ENCODE data around the gene PITPNM1. TPM values are rescaled to one million over a fixed set of nuclear protein-coding genes. Genes with fewer than 3 reads are reported as not detected.
A peak's percentile ranks its signal among the peaks of the same experiment; 100 is the strongest.
"Not testable (repeated sequence)": the region's sequence is repeated elsewhere in the genome, so short reads cannot be mapped to it uniquely, and the experiment has no call there.

PITPNM1 gene
- total and polyA plus RNA-seq, 2 donors, result 21.6 to 57.2 TPM

GRCh38 chr11:67466962-67467771 lies 38.0 kb downstream of the PITPNM1 start:
- Histone ChIP-seq H3K4me3 (ENCODE audit: low read length in 2 of 2) (no peak overlapping the region), H3K36me3 (ENCODE audit: control insufficient read depth in 2 of 2, insufficient read depth in 2 of 2, low read length in 1 of 2) (peaks cover 6 to 7% of the 10 kb centered on the region in 2 donors), H3K27me3 (ENCODE audit: control insufficient read depth in 2 of 2, insufficient read depth in 1 of 2, low read length in 1 of 2) (no peaks in the 10 kb centered on the region), H3K4me1 (ENCODE audit: control insufficient read depth in 2 of 2, insufficient read depth in 2 of 2, low read length in 2 of 2) (peaks cover 33 to 57% of the 10 kb centered on the region in 2 donors), H3K27ac (ENCODE audit: low read depth in 1 of 2, low read length in 1 of 2) (peak overlapping the region; percentile 36 to 52), H3K9me3 (ENCODE audit: control insufficient read depth in 2 of 2, insufficient read depth in 1 of 2, low read length in 1 of 2) (peaks cover 0 to 7% of the 10 kb centered on the region in 2 donors)
- 94% methylated on average over 11 of the region's 11 CpGs for WGBS
- DNase-seq (ENCODE audit: low read depth in 6 of 9, low spot score in 9 of 9), result no peak

DNA sequence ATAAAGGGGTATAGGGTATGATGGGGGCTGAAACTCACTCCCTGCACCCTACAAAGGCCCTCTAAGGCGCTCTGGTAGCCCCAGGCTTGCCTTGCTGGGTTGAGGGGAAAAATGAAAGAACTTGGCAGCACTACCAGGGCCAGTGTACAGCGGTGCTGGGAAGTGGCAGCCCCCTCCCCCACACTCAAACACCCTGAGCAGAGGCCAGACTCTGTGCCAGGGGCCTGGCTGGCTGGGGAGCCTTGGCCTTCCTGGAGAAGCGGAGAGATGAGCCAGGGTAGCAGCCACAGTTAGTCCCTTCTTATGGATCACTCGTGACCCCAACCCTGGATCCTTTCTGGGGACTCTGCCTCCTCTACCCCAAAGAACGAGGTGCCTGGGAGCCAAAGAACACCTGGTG lies 38.8 kb downstream of the PITPNM1 start:
- Histone ChIP-seq H3K9me3 (ENCODE audit: control insufficient read depth in 2 of 2, insufficient read depth in 1 of 2, low read length in 1 of 2) (peaks cover 0 to 7% of the 10 kb centered on the region in 2 donors), H3K4me3 (ENCODE audit: low read length in 2 of 2) (no peak overlapping the region), H3K27me3 (ENCODE audit: control insufficient read depth in 2 of 2, insufficient read depth in 1 of 2, low read length in 1 of 2) (no peaks in the 10 kb centered on the region), H3K27ac (ENCODE audit: low read depth in 1 of 2, low read length in 1 of 2) (peak overlapping the region; percentile 36 to 52), H3K4me1 (ENCODE audit: control insufficient read depth in 2 of 2, insufficient read depth in 2 of 2, low read length in 2 of 2) (peaks cover 33 to 57% of the 10 kb centered on the region in 2 donors), H3K36me3 (ENCODE audit: control insufficient read depth in 2 of 2, insufficient read depth in 2 of 2, low read length in 1 of 2) (peaks cover 6 to 7% of the 10 kb centered on the region in 2 donors)
- 96% methylated on average over 5 of the region's 5 CpGs for WGBS
- DNase-seq (ENCODE audit: low read depth in 6 of 9, low spot score in 9 of 9), result no peak

GRCh38 chr11:67465530-67465929 lies 39.6 kb downstream of the PITPNM1 start:
- H3K9me3 ChIP-seq (ENCODE audit: control insufficient read depth in 2 of 2, insufficient read depth in 1 of 2, low read length in 1 of 2); DNase-seq (ENCODE audit: low read depth in 6 of 9, low spot score in 9 of 9); H3K27me3 ChIP-seq (ENCODE audit: control insufficient read depth in 2 of 2, insufficient read depth in 1 of 2, low read length in 1 of 2); H3K36me3 ChIP-seq (ENCODE audit: control insufficient read depth in 2 of 2, insufficient read depth in 2 of 2, low read length in 1 of 2): not testable (repeated sequence)
- Histone ChIP-seq H3K4me1 (ENCODE audit: control insufficient read depth in 2 of 2, insufficient read depth in 2 of 2, low read length in 2 of 2) (peaks cover 33 to 57% of the 10 kb centered on the region in 2 donors), H3K27ac (ENCODE audit: low read depth in 1 of 2, low read length in 1 of 2) (peak overlapping the region; percentile 95 to 99), H3K4me3 (ENCODE audit: low read length in 2 of 2) (peak overlapping the region; percentile 90 to 95)
- 96% methylated on average over 2 of the region's 2 CpGs for WGBS

DNA sequence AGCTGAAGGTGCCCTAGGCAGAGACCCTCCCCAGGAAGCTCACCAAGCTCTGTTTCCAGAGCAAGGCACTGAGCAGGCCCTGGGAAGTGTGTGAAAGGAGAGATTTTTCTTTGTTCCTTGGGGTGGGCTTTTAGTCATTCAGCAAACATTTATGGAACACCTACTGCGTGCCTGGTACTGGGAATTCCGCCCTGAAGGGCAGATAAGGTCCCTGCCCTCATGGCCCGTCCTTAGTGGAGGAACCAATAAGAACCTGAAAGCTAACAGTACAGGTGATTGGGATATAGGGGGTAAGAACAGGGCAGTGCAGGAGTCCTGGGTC lies 40.0 kb downstream of the PITPNM1 start:
- DNase-seq (ENCODE audit: low read depth in 6 of 9, low spot score in 9 of 9), result no peak

DNA sequence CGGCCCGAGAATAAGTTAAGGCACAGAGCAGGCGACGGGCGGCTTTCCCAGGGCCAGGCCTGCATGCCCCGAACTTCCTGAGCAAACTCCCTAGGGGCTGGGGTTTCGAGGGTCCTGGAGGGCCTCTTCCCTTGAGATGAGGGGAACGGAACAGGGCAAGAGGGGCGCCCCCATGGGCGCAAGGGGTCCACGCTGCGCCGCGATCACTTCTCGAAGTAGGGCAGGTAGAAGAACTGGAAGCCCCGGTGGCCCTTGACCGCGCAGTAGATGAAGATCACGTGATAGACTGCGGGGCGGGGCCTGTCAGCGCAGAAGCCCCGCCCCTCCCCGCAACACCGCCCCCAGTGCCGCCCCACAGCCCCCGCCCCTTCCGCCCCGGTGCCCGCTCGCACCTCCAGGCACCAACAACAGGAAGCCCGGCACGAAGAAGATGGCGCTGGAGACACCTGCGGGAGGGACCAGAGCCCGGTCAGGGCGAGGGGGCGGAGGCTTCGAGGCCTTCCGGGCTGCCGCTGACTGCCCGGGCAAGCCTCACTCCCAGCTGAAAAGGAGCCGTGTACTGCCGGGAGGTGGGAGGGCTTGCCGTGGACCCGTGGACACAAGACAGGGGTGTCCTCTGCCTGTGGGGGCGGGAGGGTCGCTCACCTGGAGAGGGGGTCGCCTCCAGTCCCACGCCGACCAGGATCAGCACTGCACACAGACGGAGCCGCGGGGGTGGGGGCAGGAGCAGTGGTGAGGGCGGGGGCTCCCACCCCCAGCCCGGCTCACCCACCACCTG lies 40.6 kb downstream of the PITPNM1 start:
- peak overlapping the region; percentile 90 to 95 for H3K4me3 ChIP-seq (ENCODE audit: low read length in 2 of 2)
- WGBS, result 12% methylated on average over 56 of the region's 56 CpGs
- DNase-seq (ENCODE audit: low read depth in 6 of 9, low spot score in 9 of 9), result peak in 8 of 9 donors; percentile 74 to 93 (median 84)
- peaks cover 6 to 7% of the 10 kb centered on the region in 2 donors for H3K36me3 ChIP-seq (ENCODE audit: control insufficient read depth in 2 of 2, insufficient read depth in 2 of 2, low read length in 1 of 2)
- H3K27me3 ChIP-seq (ENCODE audit: control insufficient read depth in 2 of 2, insufficient read depth in 1 of 2, low read length in 1 of 2), result no peaks in the 10 kb centered on the region
- peaks cover 0 to 7% of the 10 kb centered on the region in 2 donors for H3K9me3 ChIP-seq (ENCODE audit: control insufficient read depth in 2 of 2, insufficient read depth in 1 of 2, low read length in 1 of 2)
- H3K4me1 ChIP-seq (ENCODE audit: control insufficient read depth in 2 of 2, insufficient read depth in 2 of 2, low read length in 2 of 2), result peaks cover 33 to 53% of the 10 kb centered on the region in 2 donors
- peak overlapping the region; percentile 95 to 99 for H3K27ac ChIP-seq (ENCODE audit: low read depth in 1 of 2, low read length in 1 of 2)

More for the DNA sequence above, 40.0 kb downstream of the PITPNM1 start:
- peaks cover 33 to 57% of the 10 kb centered on the region in 2 donors for H3K4me1 ChIP-seq (ENCODE audit: control insufficient read depth in 2 of 2, insufficient read depth in 2 of 2, low read length in 2 of 2)
- peak overlapping the region; percentile 95 to 99 for H3K27ac ChIP-seq (ENCODE audit: low read depth in 1 of 2, low read length in 1 of 2)
- 90% methylated on average over 3 of the region's 3 CpGs for WGBS
- peaks cover 6 to 7% of the 10 kb centered on the region in 2 donors for H3K36me3 ChIP-seq (ENCODE audit: control insufficient read depth in 2 of 2, insufficient read depth in 2 of 2, low read length in 1 of 2)
- H3K4me3 ChIP-seq (ENCODE audit: low read length in 2 of 2), result peak overlapping the region; percentile 90 to 95
- H3K27me3 ChIP-seq (ENCODE audit: control insufficient read depth in 2 of 2, insufficient read depth in 1 of 2, low read length in 1 of 2), result no peaks in the 10 kb centered on the region
- H3K9me3 ChIP-seq (ENCODE audit: control insufficient read depth in 2 of 2, insufficient read depth in 1 of 2, low read length in 1 of 2), result peaks cover 0 to 7% of the 10 kb centered on the region in 2 donors

GRCh38 chr11:67463680-67464410 lies 41.3 kb downstream of the PITPNM1 start:
- Histone ChIP-seq H3K27ac (ENCODE audit: low read depth in 1 of 2, low read length in 1 of 2) (peak overlapping the region; percentile 71 to 89), H3K9me3 (ENCODE audit: control insufficient read depth in 2 of 2, insufficient read depth in 1 of 2, low read length in 1 of 2) (peaks cover 0 to 7% of the 10 kb centered on the region in 2 donors), H3K36me3 (ENCODE audit: control insufficient read depth in 2 of 2, insufficient read depth in 2 of 2, low read length in 1 of 2) (peaks cover 6 to 7% of the 10 kb centered on the region in 2 donors), H3K27me3 (ENCODE audit: control insufficient read depth in 2 of 2, insufficient read depth in 1 of 2, low read length in 1 of 2) (no peaks in the 10 kb centered on the region), H3K4me3 (ENCODE audit: low read length in 2 of 2) (peak overlapping the region; percentile 90 to 95), H3K4me1 (ENCODE audit: control insufficient read depth in 2 of 2, insufficient read depth in 2 of 2, low read length in 2 of 2) (peaks cover 33 to 50% of the 10 kb centered on the region in 2 donors)
- 93% methylated on average over 20 of the region's 20 CpGs for WGBS
- no peak for DNase-seq (ENCODE audit: low read depth in 6 of 9, low spot score in 9 of 9)

GRCh38 chr11:67463186-67463585 lies 42.0 kb downstream of the PITPNM1 start:
- H3K4me1 ChIP-seq (ENCODE audit: control insufficient read depth in 2 of 2, insufficient read depth in 2 of 2, low read length in 2 of 2), result peaks cover 28 to 45% of the 10 kb centered on the region in 2 donors
- peaks cover 0 to 7% of the 10 kb centered on the region in 2 donors for H3K9me3 ChIP-seq (ENCODE audit: control insufficient read depth in 2 of 2, insufficient read depth in 1 of 2, low read length in 1 of 2)
- DNase-seq (ENCODE audit: low read depth in 6 of 9, low spot score in 9 of 9), result no peak
- peaks cover 6 to 7% of the 10 kb centered on the region in 2 donors for H3K36me3 ChIP-seq (ENCODE audit: control insufficient read depth in 2 of 2, insufficient read depth in 2 of 2, low read length in 1 of 2)
- H3K27ac ChIP-seq (ENCODE audit: low read depth in 1 of 2, low read length in 1 of 2), result no peak overlapping the region
- H3K4me3 ChIP-seq (ENCODE audit: low read length in 2 of 2), result no peak overlapping the region
- H3K27me3 ChIP-seq (ENCODE audit: control insufficient read depth in 2 of 2, insufficient read depth in 1 of 2, low read length in 1 of 2), result no peaks in the 10 kb centered on the region
- 96% methylated on average over 10 of the region's 10 CpGs for WGBS

DNA sequence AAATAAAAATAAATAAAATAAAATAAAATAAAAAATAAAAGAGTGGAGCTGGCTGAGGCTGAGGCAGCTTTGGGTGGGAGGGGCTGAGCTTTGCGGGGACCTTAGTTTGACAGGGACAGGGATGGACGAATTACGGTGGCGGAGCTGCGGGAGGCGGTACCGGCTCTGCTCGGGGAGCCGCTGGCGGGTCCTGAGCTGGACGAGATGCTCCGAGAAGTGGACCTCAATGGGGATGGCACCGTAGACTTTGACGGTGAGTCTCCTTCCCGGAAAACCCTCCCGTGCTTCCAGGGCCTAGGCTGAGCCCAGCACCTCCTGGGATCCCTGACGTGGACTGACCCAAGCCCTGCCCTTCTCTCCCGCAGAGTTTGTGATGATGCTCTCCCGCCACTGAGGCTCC lies 46.9 kb downstream of the PITPNM1 start:
- WGBS, result 97% methylated on average over 19 of the region's 19 CpGs
- H3K4me3 ChIP-seq (ENCODE audit: low read length in 2 of 2), result no peak overlapping the region
- H3K27me3 ChIP-seq (ENCODE audit: control insufficient read depth in 2 of 2, insufficient read depth in 1 of 2, low read length in 1 of 2), result no peaks in the 10 kb centered on the region
- no peaks in the 10 kb centered on the region for H3K9me3 ChIP-seq (ENCODE audit: control insufficient read depth in 2 of 2, insufficient read depth in 1 of 2, low read length in 1 of 2)
- H3K36me3 ChIP-seq (ENCODE audit: control insufficient read depth in 2 of 2, insufficient read depth in 2 of 2, low read length in 1 of 2), result no peaks in the 10 kb centered on the region
- H3K4me1 ChIP-seq (ENCODE audit: control insufficient read depth in 2 of 2, insufficient read depth in 2 of 2, low read length in 2 of 2), result no peaks in the 10 kb centered on the region
- H3K27ac ChIP-seq (ENCODE audit: low read depth in 1 of 2, low read length in 1 of 2), result no peak overlapping the region
- DNase-seq (ENCODE audit: low read depth in 6 of 9, low spot score in 9 of 9), result no peak
